OCI-LY7 (cell line): ENCODE measurements around the gene GNAO1. TPM values are rescaled to one million over a fixed set of nuclear protein-coding genes. Genes with fewer than 3 reads are reported as not detected.

ENCODE experiments used
- BruUV-seq: library from RNA; stranded (reverse); fragments of 400-500 nt; replicated peaks from 2 replicates; lab custom pipeline; 2021; lab: Mats Ljungman, UMichigan
- CTCF ChIA-PET: fragments of 300-600 bp; sonication (Branson Sonifier 250); formaldehyde crosslinking; loops from one replicate; lab custom pipeline; 2022; ENCODE audit warnings: antibody characterized with exemption; ENCODE audit not compliant: unreplicated experiment; lab: Charles Lee
- POLR2A ChIA-PET: fragments of 300-600 bp; sonication (Branson Sonifier 250); formaldehyde crosslinking; loops from one replicate; lab custom pipeline; 2022; ENCODE audit warnings: antibody characterized with exemption; lab: Charles Lee
- DNase-seq: peaks from one replicate; pipeline ENCODE4 v3.0.0-alpha.2; 2015; ENCODE audit warnings: low spot score
- H2AFZ ChIP-seq: fragments of 200-600 bp; sonication (generic), shearing (Covaris generic); 2 replicates; pipeline ENCODE4 v1.6.1; 2014; ENCODE audit warnings: mild to moderate bottlenecking, antibody characterized with exemption, low read length, moderate library complexity
- H3K27ac ChIP-seq: fragments of 200-600 bp; sonication (generic); 2 replicates; pipeline ENCODE4 v1.5.1; 2014; ENCODE audit warnings: mixed run types, low read depth, mild to moderate bottlenecking, moderate library complexity, low read length, inconsistent platforms; ENCODE audit not compliant: poor library complexity, severe bottlenecking
- H3K36me3 ChIP-seq: fragments of 200-600 bp; sonication (generic); 2 replicates; pipeline ENCODE4 v1.6.1; 2014; ENCODE audit warnings: mild to moderate bottlenecking, antibody characterized with exemption, low read length, moderate library complexity, mixed read lengths; ENCODE audit not compliant: insufficient read depth
- H3K4me1 ChIP-seq: fragments of 200-600 bp; sonication (generic); 2 replicates; pipeline ENCODE4 v1.5.1; 2014; ENCODE audit warnings: mild to moderate bottlenecking, low read length; ENCODE audit not compliant: insufficient read depth, poor library complexity, severe bottlenecking
- H3K4me2 ChIP-seq: fragments of 200-600 bp; sonication (generic); 2 replicates; pipeline ENCODE4 v1.6.1; 2014; ENCODE audit warnings: mild to moderate bottlenecking, low read length
- H3K4me3 ChIP-seq: fragments of 200-600 bp; sonication (generic); 2 replicates; pipeline ENCODE4 v1.5.1; 2014; ENCODE audit warnings: mild to moderate bottlenecking, low read depth, low read length; ENCODE audit not compliant: poor library complexity, severe bottlenecking
- H3K79me2 ChIP-seq: fragments of 200-600 bp; sonication (generic); 2 replicates; pipeline ENCODE4 v1.6.1; 2016; ENCODE audit warnings: low read depth, mild to moderate bottlenecking, low read length, moderate library complexity, mixed read lengths; ENCODE audit not compliant: insufficient read depth
- H3K9me2 ChIP-seq: fragments of 200-600 bp; sonication (generic); 2 replicates; pipeline ENCODE4 v1.6.1; 2016; ENCODE audit warnings: mild to moderate bottlenecking, low read length, mixed read lengths; ENCODE audit not compliant: insufficient read depth
- H3K9me3 ChIP-seq: fragments of 200-600 bp; sonication (generic); 2 replicates; pipeline ENCODE4 v1.6.1; 2014; ENCODE audit warnings: mild to moderate bottlenecking, mixed run types, low read length, mixed read lengths
- H4K20me1 ChIP-seq: fragments of 200-600 bp; sonication (generic); 2 replicates; pipeline ENCODE4 v1.6.1; 2014; ENCODE audit warnings: mild to moderate bottlenecking, antibody characterized with exemption, low read length, moderate library complexity, mixed read lengths; ENCODE audit not compliant: insufficient read depth
- CTCF ChIP-seq: fragments of 200-600 bp; sonication (generic); conservative IDR thresholded peaks from 2 replicates; pipeline ENCODE4 v1.5.1; 2014; ENCODE audit warnings: mild to moderate bottlenecking, antibody characterized with exemption, low read length, moderate library complexity, mixed read lengths
- EZH2phosphoT487 ChIP-seq: fragments of 200-600 bp; sonication (generic); IDR thresholded peaks from 2 replicates; pipeline ENCODE4 v1.6.1; 2018; ENCODE audit warnings: low read depth, borderline replicate concordance, mild to moderate bottlenecking, mixed run types, antibody characterized with exemption, low read length, moderate library complexity, mixed read lengths
- intact Hi-C: fragments of 100-400 bp; cut with micrococcal nuclease; formaldehyde crosslinking; loops from one replicate; pipeline ENCODE4 v1.10.0; 2022; ENCODE audit not compliant: unreplicated experiment
- total RNA-seq, 2 experiments: library from RNA; depleted of rRNA in 1 of 2; stranded (reverse); fragments of >200 nt in 1 of 2; shearing (Covaris generic) in 1 of 2; gene quantifications; 2 replicates each; pipeline ENCODE4 v1.2.3, GENCODE V29; 2014 to 2022

Gene GNAO1
- total RNA-seq, 2 experiments from 2014 or later: not detected

- DNase-seq: no peak
- Histone ChIP-seq H4K20me1 (no peaks in the 10 kb centered on the region), H3K36me3 (no peaks in the 10 kb centered on the region), H2AFZ (no peak overlapping the region), H3K27ac (no peak overlapping the region), H3K79me2 (no peaks in the 10 kb centered on the region), H3K9me3 (no peaks in the 10 kb centered on the region), H3K4me3 (no peak overlapping the region), H3K4me1 (no peaks in the 10 kb centered on the region), H3K9me2 (no peaks in the 10 kb centered on the region), H3K4me2 (no peak overlapping the region)
- no TSS peak for BruUV-seq
- no peak for TF ChIP-seq CTCF
- no peak for TF ChIP-seq EZH2phosphoT487
- intact Hi-C loops: no loop called here
- CTCF ChIA-PET: interaction anchor here (0.5 kb wide), 1 partner anchor 43 kb away, joined by 5 read pairs; no protein-coding TSS in a partner anchor
- POLR2A ChIA-PET: interaction anchor here (0.8 kb wide), 1 partner anchor 62 kb away, joined by 3 read pairs; no protein-coding TSS in a partner anchor
Observed at GRCh38 chr16:56225017-56225742, 33.9 kb downstream of the GNAO1 start.

DNA sequence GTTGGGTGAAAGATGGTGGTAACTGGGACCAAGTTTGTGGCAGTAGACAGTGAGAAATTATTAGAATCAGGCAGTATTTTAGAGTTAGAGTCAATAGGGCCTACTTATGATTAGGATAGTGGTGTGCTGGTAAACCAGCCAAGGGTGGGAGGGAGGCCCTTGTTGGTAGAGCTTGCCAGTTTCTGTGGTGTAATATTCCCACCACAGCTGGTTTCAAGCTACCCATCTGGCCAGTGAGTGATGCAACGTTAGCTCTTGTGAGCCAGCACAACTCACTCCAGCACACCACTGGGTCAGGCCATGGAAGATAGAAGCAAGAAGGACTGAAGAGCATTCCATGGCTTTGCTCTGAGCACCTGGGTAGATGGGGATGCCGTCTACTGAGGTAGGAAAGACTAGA, 34.9 kb downstream of the GNAO1 start:
- no peak overlapping the region for H3K4me2 ChIP-seq
- no peak for TF ChIP-seq EZH2phosphoT487
- no peak for TF ChIP-seq CTCF
- H3K36me3 ChIP-seq: no peaks in the 10 kb centered on the region
- CTCF ChIA-PET: no interaction called here
- no peaks in the 10 kb centered on the region for H3K9me3 ChIP-seq
- no peak overlapping the region for H3K4me3 ChIP-seq
- H3K4me1 ChIP-seq: no peaks in the 10 kb centered on the region
- DNase-seq: no peak
- no peaks in the 10 kb centered on the region for H4K20me1 ChIP-seq
- no peak overlapping the region for H2AFZ ChIP-seq
- H3K9me2 ChIP-seq: no peaks in the 10 kb centered on the region
- no TSS peak for BruUV-seq
- POLR2A ChIA-PET: no interaction called here
- no peak overlapping the region for H3K27ac ChIP-seq
- intact Hi-C loops: no loop called here
- no peaks in the 10 kb centered on the region for H3K79me2 ChIP-seq

- no peak for DNase-seq
- Histone ChIP-seq H4K20me1 (no peaks in the 10 kb centered on the region), H3K27ac (no peak overlapping the region), H3K79me2 (no peaks in the 10 kb centered on the region), H3K36me3 (no peaks in the 10 kb centered on the region), H3K9me3 (no peaks in the 10 kb centered on the region), H3K4me1 (no peaks in the 10 kb centered on the region), H2AFZ (no peak overlapping the region), H3K9me2 (no peaks in the 10 kb centered on the region), H3K4me3 (no peak overlapping the region), H3K4me2 (no peak overlapping the region)
- intact Hi-C loops: no loop called here
- CTCF ChIA-PET: no interaction called here
- POLR2A ChIA-PET: no interaction called here
- no TSS peak for BruUV-seq
- no peak for TF ChIP-seq CTCF
- TF ChIP-seq EZH2phosphoT487: no peak
Observed at GRCh38 chr16:56226845-56227525, 35.7 kb downstream of the GNAO1 start.
